Measurements from ENCODE around the gene COL19A1.
"Not testable (repeated sequence)": the region's sequence is repeated elsewhere in the genome, so short reads cannot be mapped to it uniquely, and the experiment has no call there.

Gene COL19A1

GRCh38 chr6:69976591-69977090 lies 110.3 kb downstream of the COL19A1 start:
- peak; percentile 66 for DNase-seq

DNA sequence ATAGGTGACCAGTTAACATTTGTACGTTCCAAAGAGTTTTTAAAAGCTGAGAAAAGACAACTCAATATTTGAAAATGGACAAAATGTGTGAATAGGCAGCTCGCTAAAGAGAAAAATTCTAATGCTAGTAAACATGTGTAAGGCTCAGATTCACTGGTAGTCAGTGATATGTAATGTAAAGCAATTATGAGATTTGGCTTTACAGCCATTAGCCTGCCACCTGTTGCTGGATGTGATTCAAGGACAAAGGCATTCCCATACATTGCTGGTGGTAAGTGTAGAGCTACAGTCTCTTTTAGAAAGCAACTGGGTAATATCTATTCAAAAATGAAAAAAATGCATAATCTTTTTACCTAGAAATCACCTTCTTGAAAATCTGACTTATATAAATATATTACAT lies 114.3 kb downstream of the COL19A1 start:
- DNase-seq: no peak

DNA sequence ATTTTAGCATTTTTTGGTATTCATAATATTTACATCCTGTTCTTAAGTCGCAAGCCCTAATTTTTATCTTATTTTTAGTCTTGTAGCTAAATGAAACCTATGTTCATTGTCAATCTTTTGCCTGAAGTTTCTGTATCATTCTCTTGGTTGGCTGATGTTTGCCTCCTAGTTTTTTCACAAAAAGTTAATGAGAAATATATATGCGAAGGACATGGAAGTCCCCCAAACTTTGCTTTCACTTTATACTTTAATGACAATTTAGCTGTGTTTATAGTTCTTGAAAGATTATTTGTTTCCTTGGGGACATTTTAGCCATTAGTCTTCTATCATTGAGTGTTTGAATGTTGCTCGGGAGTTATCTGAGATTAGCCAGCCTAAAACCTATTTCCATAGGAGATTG lies 118.2 kb downstream of the COL19A1 start:
- DNase-seq: no peak

GRCh38 chr6:69985180-69985579 lies 118.8 kb downstream of the COL19A1 start:
- DNase-seq: no peak

DNA sequence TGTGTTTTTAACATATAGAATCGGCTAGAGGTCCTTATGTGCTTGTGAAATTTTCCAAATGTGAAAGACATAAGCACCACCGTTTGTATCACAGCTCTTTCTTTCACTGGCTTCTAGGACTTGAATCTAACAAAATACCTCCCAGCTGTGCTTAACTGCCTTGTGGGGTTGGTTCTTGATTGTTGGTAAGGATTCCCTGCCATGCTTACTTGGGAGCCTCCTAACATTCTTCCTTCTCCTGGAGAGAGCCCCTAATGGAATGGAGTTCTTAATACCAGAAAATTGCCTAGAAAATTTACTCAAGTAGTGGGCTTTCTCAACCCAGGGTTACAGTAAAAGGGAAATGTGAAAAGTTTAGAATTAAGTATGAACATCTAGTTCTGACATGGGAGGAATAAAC lies 121.2 kb downstream of the COL19A1 start:
- DNase-seq: no peak

GRCh38 chr6:69988458-69989126 lies 122.2 kb downstream of the COL19A1 start:
- DNase-seq: no peak

DNA sequence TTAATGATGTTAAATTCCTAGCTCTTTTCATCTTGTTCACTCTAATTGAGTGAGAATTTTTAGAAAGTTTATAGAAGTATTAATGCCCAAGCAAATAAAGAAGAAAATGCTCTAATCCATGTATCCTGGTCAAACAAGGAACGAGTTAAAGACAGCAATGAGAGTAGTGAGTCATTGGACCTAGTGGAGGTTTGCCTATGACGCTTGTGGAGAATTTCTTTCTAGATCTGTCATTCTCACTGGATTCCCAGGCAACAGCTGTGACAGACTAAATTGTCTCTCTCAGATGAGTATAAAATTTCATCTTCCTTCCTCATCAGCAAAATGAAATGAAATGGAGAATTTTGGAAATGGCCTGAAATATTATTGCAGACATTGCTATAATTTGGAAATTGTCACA lies 127.9 kb downstream of the COL19A1 start:
- no peak for DNase-seq

GRCh38 chr6:70008189-70008588 lies 141.8 kb downstream of the COL19A1 start:
- no peak for DNase-seq

GRCh38 chr6:70010339-70010738 lies 144.0 kb downstream of the COL19A1 start:
- DNase-seq: not testable (repeated sequence)

GRCh38 chr6:70023201-70023600 lies 156.8 kb downstream of the COL19A1 start:
- DNase-seq: not testable (repeated sequence)

- DNase-seq: no peak
These were observed 161.9 kb downstream of the COL19A1 start for GRCh38 chr6:70028246-70028645.

DNA sequence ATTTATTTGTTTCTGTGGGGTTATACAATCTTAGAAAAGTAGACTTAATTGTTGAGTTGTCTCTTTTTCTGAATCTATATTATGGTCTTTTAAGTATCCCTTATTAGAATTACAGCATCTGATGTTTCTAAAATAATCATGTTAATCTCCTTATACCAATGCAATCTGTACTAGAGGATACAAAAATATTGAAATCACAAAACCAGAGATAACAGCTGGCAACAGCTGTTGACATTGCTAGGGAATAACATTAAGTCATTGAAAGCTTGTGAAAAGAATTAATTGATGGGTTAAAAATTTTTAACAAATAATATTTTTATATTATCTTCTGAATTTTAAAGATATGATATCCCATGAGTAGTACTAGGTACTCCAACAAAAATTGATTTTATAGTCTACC lies 162.6 kb downstream of the COL19A1 start:
- DNase-seq: no peak

DNA sequence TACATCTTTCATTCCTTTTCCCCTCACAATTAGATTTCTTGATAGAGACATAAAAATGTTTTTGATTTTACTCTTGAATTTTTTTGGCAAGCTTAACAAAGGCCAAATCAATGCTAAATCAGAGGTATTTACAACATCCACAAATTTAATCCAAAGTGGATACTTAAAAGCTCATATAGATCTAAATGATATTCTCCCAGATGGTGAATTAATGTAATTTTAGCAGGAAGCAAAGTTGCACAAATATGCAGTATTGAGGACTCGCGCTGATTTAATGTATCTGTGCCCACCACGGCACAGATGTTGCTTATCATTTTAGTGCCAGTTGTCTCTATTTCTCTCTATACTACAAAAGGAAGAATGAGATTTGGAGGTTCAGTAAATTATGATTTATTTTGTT lies 167.4 kb downstream of the COL19A1 start:
- DNase-seq: no peak

GRCh38 chr6:70037445-70037844 lies 171.1 kb downstream of the COL19A1 start:
- no peak for DNase-seq

DNA sequence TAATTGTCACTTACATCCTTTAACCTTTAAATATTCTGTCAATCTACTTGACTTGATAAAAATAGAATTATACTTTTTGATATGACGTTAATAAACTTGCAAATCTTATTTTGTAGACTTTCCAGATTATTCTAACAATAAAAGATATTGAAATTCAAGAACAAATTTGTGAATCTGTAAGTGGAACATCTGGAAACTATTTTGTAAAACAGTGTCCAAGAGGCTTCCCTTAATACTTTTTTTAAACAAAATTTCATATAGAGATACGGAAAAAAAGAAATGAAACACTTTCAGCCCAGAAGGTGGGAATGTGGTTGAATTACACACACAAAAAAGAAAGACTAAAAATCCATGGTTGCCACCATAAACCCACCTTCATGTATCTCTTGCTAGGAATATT lies 174.4 kb downstream of the COL19A1 start:
- no peak for DNase-seq

DNA sequence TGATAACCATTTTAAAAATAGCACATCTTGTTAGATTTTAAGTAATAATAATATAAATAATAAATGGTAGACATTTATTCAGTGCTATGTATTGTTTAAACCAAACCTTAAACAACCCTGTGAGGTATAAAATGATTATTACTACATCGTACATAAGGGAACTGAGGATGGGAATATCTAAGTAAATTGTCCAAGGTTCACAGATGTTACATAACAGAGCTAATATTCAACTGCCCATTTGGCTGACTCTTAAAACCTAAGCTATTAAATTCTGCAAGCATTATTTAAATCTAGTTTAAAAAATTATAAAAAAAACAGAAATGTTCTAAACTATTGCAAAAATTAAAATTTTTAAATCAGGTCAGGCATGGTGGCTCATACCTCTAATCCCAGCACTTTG lies 175.1 kb downstream of the COL19A1 start:
- DNase-seq: no peak

DNA sequence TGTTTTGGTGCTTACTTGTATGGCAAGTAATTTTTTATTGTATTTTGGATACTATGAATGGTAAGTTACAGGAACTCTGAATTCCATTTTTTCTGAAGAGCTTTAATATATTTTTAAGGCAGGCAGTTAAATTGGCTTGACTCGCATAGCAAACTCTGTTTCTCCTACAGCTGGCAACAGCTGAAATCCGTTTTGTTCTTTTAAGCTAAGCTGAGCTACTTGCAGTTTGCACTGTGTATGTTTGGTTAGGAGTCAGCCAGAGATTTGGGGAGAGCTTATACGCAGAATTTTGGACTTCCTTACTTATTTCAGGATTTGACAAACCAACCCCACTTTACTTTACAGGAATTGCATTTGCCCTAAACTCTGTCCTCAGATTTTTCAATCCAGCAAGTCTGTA lies 179.1 kb downstream of the COL19A1 start:
- no peak for DNase-seq

GRCh38 chr6:70051197-70052124 lies 185.1 kb downstream of the COL19A1 start:
- DNase-seq: no peak

GRCh38 chr6:70059039-70059719 lies 192.8 kb downstream of the COL19A1 start:
- DNase-seq: no peak

- DNase-seq: no peak
These were observed 194.3 kb downstream of the COL19A1 start for GRCh38 chr6:70060680-70061079.

DNA sequence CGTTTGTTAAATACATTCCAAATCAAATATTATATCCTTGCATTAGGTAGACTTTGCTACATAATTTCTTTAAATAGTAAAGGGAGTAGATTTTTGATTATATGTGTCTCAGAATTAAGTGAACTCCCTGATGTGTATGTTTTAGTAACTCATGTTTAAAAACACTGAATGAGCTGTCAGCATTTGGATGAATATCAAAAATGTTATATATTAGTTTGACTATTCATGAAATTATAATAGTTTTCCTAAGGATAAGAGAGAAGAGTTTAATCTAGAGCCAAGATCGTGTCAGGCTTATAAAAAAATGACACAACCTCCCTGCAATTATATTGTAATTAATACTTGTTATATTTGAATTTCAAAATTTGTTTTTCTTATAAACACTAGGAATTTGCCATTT lies 195.2 kb downstream of the COL19A1 start:
- no peak for DNase-seq

DNA sequence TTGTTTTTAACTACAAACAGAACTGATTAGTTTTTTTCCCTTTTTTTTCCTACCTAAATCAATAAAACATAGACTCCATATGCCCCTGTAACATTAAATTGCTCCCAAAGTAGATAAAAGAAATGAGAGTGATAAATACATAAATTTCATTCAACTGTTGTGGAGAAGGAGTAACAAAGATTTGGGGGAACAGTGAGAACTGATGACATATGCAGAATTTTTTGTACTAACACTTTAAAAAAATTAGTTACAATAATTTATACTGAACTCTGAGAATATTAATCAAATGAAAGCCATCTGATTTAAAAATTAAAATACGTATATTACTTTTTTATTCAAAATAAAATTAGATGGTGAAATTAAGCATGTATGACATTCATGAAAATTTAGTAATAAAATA lies 195.7 kb downstream of the COL19A1 start:
- no peak for DNase-seq

GRCh38 chr6:70072540-70073179 lies 206.3 kb downstream of the COL19A1 start:
- DNase-seq: peak; percentile 66

Data from islet precursor cell (in vitro differentiated cells).